HG02571 (cell line): ENCODE measurements around the gene STXBP6.

ENCODE experiments used
- ATAC-seq: cut with Tn5 transposase; IDR thresholded peaks from one replicate; pipeline ENCODE4 v1.9.1; 2021; ENCODE audit warnings: mild to moderate bottlenecking, moderate library complexity; ENCODE audit not compliant: unreplicated experiment

The STXBP6 gene

DNA sequence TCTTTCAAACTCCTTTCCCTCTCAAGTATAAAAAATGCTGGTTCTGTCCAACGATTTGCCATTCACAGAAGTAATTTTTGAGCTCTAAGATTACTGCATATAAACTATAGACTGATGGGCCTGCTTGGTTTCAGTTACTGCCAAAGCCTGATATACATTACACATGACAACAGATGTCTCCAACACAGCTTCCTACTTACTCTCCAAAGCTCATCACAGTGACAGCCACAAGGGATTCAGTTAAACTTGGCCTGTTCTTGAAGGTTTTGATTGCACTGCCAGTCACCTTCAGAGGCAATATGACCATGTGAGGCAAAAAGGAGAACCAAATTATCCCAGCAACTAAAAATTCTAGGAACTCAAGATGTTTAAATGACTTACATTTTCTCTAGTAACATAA, 30.1 kb downstream of the STXBP6 start:
- no peak for ATAC-seq

DNA sequence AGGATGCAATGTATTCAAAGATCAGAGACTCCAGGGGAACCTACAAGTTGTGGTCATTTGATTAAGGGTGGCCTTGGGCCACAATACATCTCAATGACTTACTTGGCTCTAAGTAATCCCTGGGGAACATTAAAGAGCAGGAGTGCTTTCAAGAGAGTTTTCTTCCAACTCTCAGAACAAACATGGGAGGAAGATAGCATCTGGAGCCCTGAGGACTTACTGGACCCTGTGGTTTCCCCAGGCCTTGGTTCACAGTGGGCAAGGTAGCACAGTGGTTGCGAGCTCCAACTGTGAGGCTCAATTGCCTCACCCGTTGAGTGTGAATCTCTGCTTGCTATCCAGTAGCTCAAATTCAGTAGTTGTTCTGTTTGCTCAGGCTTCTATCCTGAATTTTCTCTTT, 32.4 kb downstream of the STXBP6 start:
- no peak for ATAC-seq

DNA sequence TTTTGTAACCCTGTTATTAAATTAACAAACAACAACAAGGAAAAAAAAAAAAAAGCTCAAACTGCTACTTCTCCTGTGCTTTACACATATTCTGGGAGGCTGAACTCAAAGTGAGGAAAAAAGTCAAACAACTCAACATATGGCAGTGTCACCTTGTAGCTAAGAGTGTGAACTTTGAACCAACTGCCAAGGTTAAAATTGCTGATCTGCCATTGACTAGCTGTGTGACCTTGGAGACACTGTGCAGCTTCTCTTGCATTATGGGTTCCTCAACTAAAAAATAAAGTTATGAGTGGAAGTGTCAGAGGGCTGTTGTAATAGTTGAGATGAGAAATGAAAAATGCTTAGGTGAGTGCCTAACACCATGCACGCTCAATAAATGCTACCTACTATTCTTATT, 34.2 kb downstream of the STXBP6 start:
- no peak for ATAC-seq

- ATAC-seq = no peak
These were observed 35.5 kb downstream of the STXBP6 start for GRCh38 chr14:25014440-25014839.

GRCh38 chr14:25011095-25011494, 38.9 kb downstream of the STXBP6 start:
- no peak for ATAC-seq

DNA sequence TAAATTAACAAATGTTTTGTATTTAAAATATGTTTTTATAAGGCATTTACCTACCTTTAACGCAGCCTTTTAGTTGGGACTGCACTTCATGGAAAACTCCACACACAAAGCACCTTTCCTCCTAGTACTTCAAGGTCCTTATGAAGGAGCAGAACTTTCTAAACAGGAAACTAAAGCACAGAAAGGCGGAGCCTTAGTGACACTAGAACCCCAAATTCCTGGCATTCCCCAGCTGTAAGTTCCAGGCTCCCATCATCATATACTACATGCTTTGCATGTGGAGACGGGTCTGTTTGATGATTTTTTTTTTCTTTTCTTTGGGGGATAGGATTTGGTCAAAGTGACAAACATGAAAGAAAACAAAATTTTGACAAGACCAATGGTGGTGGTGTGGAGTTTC, 39.5 kb downstream of the STXBP6 start:
- no peak for ATAC-seq

DNA sequence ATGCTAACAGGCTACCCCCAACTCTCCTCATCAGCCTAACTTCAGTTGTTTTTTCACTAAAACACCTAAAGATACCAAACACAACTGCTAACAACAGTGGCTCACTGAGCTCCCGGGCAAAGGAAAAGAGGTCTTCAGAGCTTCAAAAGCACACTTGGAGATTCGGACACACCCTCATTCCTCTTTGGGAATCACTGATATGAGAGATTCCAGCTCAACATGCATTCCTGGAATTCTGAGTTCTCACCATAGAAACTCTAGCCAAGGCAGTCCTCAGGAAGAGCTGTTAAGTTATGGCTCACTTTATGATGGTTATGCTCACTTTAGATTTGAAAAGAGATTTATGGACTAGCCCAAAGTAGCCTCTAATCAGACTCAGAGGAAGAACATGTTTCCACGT, 40.1 kb downstream of the STXBP6 start:
- no peak for ATAC-seq

GRCh38 chr14:25007832-25008231, 42.1 kb downstream of the STXBP6 start:
- no peak for ATAC-seq

DNA sequence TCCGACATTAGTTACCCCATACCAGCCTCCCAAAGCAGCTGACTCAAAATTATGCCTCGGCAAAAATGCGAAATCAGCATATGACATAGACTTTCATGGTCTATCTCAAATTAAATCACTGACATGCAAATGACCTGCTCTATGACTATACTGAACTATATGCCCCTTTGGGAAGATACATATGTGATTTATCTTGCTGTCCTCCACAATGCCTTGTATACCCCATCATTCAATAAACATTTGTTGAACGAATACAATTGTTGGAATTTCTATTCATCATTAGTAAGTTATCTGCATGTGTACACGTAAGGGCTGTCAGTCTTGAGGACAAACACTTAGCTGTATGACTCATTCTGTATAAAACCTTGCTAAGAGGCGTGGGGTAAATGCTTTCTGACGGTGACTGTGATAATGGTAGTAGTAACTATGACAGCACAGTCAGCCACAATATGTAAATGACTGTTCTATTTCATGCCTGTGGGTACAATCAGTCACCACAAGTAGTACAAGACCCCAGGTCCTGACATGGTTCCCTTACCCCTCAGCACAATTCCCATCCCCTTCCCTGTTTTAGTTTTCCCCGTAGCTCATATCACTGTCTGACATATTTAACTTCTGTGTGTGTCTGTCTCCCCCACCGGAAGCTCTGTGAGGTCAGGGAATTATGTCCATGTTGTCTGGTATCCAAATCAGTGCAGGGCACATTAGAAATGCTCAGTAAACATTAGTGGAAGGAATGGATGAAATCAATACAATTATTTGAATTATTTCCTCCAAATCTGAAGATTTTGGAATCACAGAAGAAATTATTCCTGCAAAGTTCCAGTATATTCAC, 42.8 kb downstream of the STXBP6 start:
- no peak for ATAC-seq

GRCh38 chr14:25006031-25006430, 43.9 kb downstream of the STXBP6 start:
- ATAC-seq = no peak

DNA sequence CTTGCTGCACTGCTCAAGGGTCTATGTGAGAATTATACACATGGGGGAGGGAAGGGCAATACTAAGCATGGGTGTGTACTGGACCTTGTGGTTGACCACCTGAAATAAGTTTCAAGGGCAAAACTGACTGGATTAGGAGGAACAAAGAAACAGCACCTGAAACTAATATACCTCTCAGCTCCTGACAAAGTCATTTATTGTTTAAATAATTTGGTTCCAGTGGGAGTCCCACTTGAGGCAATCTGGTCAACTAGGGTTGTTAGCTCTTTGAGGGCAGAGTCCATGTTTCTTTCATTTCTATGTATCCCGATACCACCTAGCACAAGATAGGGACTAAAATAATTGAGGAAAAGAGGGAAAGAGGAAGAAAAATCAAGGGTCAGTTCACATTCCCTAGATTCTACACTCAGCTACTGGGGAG, 45.5 kb downstream of the STXBP6 start:
- no peak for ATAC-seq

GRCh38 chr14:25003537-25003936, 46.4 kb downstream of the STXBP6 start:
- ATAC-seq = no peak

DNA sequence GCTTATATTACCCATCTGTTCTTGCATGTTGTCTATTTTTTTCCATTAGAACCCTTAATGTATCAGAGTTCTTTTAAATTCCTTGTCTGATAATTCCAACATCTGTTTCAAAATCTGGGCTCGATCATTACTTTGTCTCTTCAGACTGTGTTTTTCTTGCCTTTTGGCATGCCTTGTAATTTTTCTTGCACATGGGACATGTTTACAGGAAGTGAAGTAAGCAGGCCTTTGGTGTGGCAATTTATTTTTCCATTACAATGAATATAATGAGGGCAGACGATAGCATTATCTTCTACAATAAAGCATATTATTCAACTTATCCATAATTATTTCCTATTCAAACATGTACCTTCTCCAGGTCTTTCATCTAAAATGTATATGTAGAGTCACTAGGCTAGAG, 48.3 kb downstream of the STXBP6 start:
- ATAC-seq = no peak

DNA sequence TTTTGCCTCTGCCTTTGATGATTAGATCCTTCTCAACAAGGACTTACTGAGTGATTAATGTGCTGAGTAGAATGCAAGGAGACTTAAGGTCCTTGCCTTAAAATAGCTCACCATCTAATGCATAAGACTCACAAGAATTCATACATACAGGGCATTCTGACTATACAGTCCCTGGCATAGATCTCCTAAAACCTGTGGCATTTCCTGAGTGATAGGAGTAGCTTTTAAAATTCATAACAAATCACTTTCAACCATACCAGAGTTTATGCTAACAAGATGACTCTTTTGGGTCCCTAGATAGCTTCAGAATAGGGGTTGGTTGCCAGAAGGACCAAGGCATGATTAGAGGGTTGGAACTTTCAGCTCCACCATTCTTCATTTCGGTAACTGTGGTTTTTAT, 48.8 kb downstream of the STXBP6 start:
- no peak for ATAC-seq

DNA sequence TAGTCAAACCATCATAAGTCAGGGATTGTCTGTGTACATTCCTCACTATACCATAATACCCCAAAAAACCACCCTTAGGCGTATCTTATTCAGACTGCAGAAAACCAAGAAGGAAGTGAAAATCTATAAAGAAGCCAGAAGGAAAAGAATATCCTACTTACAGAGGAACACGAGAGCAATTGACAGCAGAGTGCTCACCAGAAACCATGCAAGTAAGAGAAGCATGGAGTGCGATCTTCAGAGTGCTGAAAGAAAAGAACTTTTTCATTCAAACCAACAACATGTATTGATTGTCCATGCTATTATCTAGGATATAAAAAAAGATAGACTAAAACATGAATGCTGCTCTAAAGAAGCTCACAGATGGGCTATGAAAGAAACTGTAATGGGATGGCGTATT, 50.8 kb downstream of the STXBP6 start:
- no peak for ATAC-seq

- ATAC-seq = no peak
These were observed 52.8 kb downstream of the STXBP6 start for GRCh38 chr14:24996930-24997725.

GRCh38 chr14:24995016-24995415, 54.9 kb downstream of the STXBP6 start:
- no peak for ATAC-seq

DNA sequence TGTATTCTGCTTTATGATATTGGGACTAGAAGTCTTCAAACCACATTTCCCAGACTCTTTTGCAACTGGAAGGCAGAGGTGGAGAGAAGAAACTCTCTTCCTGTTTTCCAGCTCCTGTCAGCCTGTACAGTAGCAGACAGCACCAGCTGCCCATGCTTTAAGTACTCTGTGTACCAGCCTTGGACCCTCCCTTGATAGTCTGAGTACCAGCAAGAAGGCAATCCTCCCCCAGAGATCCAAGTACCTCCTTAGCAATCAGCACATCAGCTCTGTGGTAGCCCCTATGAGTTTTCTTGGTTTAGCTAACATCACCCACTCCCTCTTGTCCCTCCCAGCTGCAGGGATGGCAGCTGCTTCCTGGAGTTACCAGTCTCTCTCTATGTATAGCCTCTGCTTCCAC, 56.3 kb downstream of the STXBP6 start:
- no peak for ATAC-seq

DNA sequence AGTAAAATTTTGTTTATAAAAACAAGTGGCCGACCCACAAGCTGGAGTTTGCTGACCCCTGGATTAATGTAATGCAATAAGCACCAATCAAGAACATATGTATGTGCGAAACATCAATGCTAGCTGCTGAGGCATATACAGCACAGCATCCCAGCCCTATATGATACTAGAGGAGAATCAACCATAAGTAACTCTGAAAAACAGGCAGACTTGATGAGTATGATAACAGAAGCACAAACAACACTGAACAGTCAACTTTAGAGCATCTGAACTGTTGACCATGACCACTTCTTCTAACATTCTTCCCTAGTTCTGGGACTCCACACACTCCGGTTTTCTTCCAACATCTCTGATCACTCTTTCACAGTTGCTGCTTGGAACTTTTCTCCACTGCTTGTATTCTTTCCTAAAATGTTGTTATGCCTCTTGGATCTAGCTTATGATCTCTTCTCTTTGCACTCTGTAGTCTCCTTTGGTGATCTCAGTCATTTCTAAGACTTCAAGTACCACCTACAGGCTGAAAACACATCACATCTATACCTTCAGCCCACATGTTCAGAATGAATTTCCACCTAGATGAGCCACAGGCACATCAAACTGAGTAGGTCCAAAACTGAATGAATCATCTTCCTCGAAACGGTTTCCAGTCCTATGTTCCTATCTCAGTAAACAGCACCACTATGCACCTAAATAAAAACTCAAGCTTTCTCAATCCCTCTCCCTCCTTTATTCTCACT, 57.2 kb downstream of the STXBP6 start:
- no peak for ATAC-seq

- no peak for ATAC-seq
These were observed 58.1 kb downstream of the STXBP6 start for GRCh38 chr14:24991821-24992220.

DNA sequence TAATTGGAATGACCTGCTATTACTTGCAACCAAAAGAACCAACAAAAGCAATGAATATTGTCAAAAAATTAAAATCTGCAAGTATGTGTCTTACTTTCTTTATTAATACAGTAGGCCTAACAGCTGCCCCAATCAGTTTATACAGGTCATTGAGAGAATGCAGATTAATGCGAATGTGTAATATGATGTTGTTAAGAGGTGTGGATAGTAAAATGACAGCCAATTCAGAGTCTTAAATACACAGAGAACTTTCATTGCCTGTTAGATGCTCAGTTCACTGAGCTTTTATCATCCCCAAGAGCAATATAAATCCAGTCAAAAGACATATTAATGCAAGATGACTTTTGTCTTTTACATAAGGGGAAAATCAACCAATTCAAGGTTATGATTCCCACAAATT, 58.7 kb downstream of the STXBP6 start:
- no peak for ATAC-seq

DNA sequence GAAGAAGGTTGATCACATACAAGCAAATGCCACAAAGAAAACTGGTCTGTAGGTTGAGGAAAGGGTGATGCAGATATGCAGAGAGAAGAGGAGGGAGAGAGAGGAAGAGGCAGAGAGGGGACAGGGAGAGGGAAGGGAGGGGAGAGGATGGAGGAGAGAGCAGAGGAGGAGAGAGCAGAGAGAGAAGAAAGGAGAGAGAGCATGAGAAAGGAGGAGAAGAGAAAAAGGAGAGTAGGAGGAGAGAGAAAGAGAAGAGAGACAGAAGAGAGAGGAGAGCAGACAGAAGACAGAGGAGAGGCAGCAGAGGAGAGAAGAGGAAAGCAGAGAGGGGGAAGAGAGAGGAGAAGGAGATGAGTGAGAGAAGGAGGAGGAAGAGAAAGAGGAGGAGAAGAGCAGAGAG, 59.2 kb downstream of the STXBP6 start:
- ATAC-seq = no peak
